Neural cell (in vitro differentiated cells): ENCODE measurements around the gene TMEM132A. TPM values are rescaled to one million over a fixed set of nuclear protein-coding genes. Genes with fewer than 3 reads are reported as not detected.

Experiments used
- H2AFZ ChIP-seq: fragments of 200-600, 300-800 bp; sonication (generic), shearing (Covaris generic); 2 replicates; pipeline ENCODE4 v1.6.0; 2014; ENCODE audit warnings: low read depth, mild to moderate bottlenecking, antibody characterized with exemption, low read length, moderate library complexity
- H3F3A ChIP-seq: fragments of 200-600 bp; shearing (Covaris generic); 2 replicates; pipeline ENCODE4 v1.6.1; 2016; ENCODE audit warnings: mild to moderate bottlenecking, moderate library complexity, mixed read lengths, antibody characterized with exemption, low read length; ENCODE audit not compliant: insufficient read depth, poor library complexity, severe bottlenecking
- H3K27ac ChIP-seq: fragments of 200-600, 300-800 bp; sonication (generic), shearing (Covaris generic); 2 replicates; pipeline ENCODE4 v1.5.1; 2014; ENCODE audit warnings: mild to moderate bottlenecking, low read length, moderate library complexity
- H3K27me3 ChIP-seq: fragments of 300-800, 200-600 bp; sonication (generic), shearing (Covaris generic); 2 replicates; pipeline ENCODE4 v1.6.0; 2014; ENCODE audit warnings: mild to moderate bottlenecking, low read depth, low read length, moderate library complexity; ENCODE audit not compliant: insufficient read depth
- H3K36me3 ChIP-seq: fragments of 300-800, 200-600 bp; sonication (generic), shearing (Covaris generic); 2 replicates; pipeline ENCODE4 v1.5.1; 2014; ENCODE audit warnings: mild to moderate bottlenecking, antibody characterized with exemption, low read length, moderate library complexity; ENCODE audit not compliant: insufficient read depth
- H3K4me2 ChIP-seq: fragments of 300-800, 200-600 bp; sonication (generic), shearing (Covaris generic); 2 replicates; pipeline ENCODE4 v1.6.0; 2014; ENCODE audit warnings: mild to moderate bottlenecking, low read length
- H3K4me3 ChIP-seq: fragments of 300-800, 200-600 bp; sonication (generic), shearing (Covaris generic); 2 replicates; pipeline ENCODE4 v1.5.1; 2014; ENCODE audit warnings: mild to moderate bottlenecking, low read length, moderate library complexity
- H3K79me2 ChIP-seq: fragments of 200-600 bp; shearing (Covaris generic); replicated peaks from 2 replicates; pipeline ENCODE4 v1.6.0; 2014; ENCODE audit warnings: mild to moderate bottlenecking, low read length, moderate library complexity; ENCODE audit not compliant: insufficient read depth
- H3K9ac ChIP-seq: fragments of 300-800, 200-600 bp; sonication (generic), shearing (Covaris generic); 2 replicates; pipeline ENCODE4 v1.6.1; 2016; ENCODE audit warnings: mild to moderate bottlenecking, low read length, mixed read lengths
- H3K9me2 ChIP-seq: fragments of 200-600 bp; shearing (Covaris generic); 2 replicates; pipeline ENCODE4 v1.6.1; 2016; ENCODE audit warnings: mild to moderate bottlenecking, low read length, mixed read lengths; ENCODE audit not compliant: insufficient read depth
- H3K9me3 ChIP-seq: fragments of 200-600, 300-800 bp; sonication (generic), shearing (Covaris generic); 2 replicates; pipeline ENCODE4 v1.6.1; 2016; ENCODE audit warnings: mild to moderate bottlenecking, mixed run types, low read length, moderate library complexity, mixed read lengths
- H4K20me1 ChIP-seq: fragments of 200-600 bp; shearing (Covaris generic); 2 replicates; pipeline ENCODE4 v1.6.1; 2016; ENCODE audit warnings: mild to moderate bottlenecking, mixed run types; ENCODE audit not compliant: insufficient read depth
- CTCF ChIP-seq: fragments of 450-650 bp; IDR thresholded peaks from 2 replicates; pipeline ENCODE4 v1.5.1; 2014; ENCODE audit warnings: antibody characterized with exemption, mild to moderate bottlenecking, moderate library complexity; ENCODE audit not compliant: poor library complexity, severe bottlenecking
- EP300 ChIP-seq: fragments of 450-650 bp; conservative IDR thresholded peaks from 2 replicates; pipeline ENCODE4 v1.6.1; 2014; ENCODE audit warnings: antibody characterized with exemption, mild to moderate bottlenecking, moderate library complexity; ENCODE audit not compliant: poor library complexity, severe bottlenecking
- EZH2 ChIP-seq: fragments of 200-600, 300-800 bp; shearing (Covaris generic), sonication (generic); IDR thresholded peaks from 2 replicates; pipeline ENCODE4 v1.6.1; 2014; ENCODE audit warnings: antibody characterized with exemption, low read length, borderline replicate concordance, mild to moderate bottlenecking; ENCODE audit not compliant: insufficient read depth, poor library complexity, severe bottlenecking
- MXI1 ChIP-seq: fragments of 450-650 bp; conservative IDR thresholded peaks from 2 replicates; pipeline ENCODE4 v1.6.1; 2014; ENCODE audit warnings: antibody characterized with exemption, mild to moderate bottlenecking; ENCODE audit not compliant: poor library complexity, severe bottlenecking
- POLR2AphosphoS5 ChIP-seq: IDR thresholded peaks from 2 replicates; pipeline ENCODE4 v1.6.1; 2012
- RAD21 ChIP-seq: fragments of 450-650 bp; conservative IDR thresholded peaks from 2 replicates; pipeline ENCODE4 v1.6.1; 2014; ENCODE audit warnings: antibody characterized with exemption, mild to moderate bottlenecking, moderate library complexity
- SMC3 ChIP-seq: fragments of 450-650 bp; conservative IDR thresholded peaks from 2 replicates; pipeline ENCODE4 v1.6.1; 2014; ENCODE audit warnings: antibody characterized with exemption, mild to moderate bottlenecking, moderate library complexity; ENCODE audit not compliant: poor library complexity
- TAF1 ChIP-seq: IDR thresholded peaks from 2 replicates; pipeline ENCODE4 v1.6.1; 2012; ENCODE audit warnings: low read depth
- polyA plus RNA-seq: library from polyadenylated mRNA; depleted of rRNA; stranded (reverse); fragments of >200 nt; gene quantifications from 2 replicates; pipeline ENCODE4 v1.2.3, GENCODE V29; 2014
- TF ChIP-seq, protein P1 (sequence below): IDR thresholded peaks from 2 replicates; pipeline ENCODE4 v1.6.1; 2012; ENCODE audit warnings: borderline replicate concordance

Gene TMEM132A
- polyA plus RNA-seq, 1 donor from 2014 or later, result 215 TPM

- Histone ChIP-seq H3K27ac (no peak overlapping the region), H3K9ac (no peak overlapping the region), H3K4me3 (no peak overlapping the region), H4K20me1 (no peaks in the 10 kb centered on the region), H3K4me2 (no peak overlapping the region), H3K27me3 (no peaks in the 10 kb centered on the region), H2AFZ (no peak overlapping the region), H3K79me2 (no peaks in the 10 kb centered on the region), H3K9me3 (no peaks in the 10 kb centered on the region), H3K9me2 (no peaks in the 10 kb centered on the region), H3K36me3 (no peaks in the 10 kb centered on the region), H3F3A (no peaks in the 10 kb centered on the region)
- no peak for TF ChIP-seq SMC3
- TF ChIP-seq, protein P1, sequence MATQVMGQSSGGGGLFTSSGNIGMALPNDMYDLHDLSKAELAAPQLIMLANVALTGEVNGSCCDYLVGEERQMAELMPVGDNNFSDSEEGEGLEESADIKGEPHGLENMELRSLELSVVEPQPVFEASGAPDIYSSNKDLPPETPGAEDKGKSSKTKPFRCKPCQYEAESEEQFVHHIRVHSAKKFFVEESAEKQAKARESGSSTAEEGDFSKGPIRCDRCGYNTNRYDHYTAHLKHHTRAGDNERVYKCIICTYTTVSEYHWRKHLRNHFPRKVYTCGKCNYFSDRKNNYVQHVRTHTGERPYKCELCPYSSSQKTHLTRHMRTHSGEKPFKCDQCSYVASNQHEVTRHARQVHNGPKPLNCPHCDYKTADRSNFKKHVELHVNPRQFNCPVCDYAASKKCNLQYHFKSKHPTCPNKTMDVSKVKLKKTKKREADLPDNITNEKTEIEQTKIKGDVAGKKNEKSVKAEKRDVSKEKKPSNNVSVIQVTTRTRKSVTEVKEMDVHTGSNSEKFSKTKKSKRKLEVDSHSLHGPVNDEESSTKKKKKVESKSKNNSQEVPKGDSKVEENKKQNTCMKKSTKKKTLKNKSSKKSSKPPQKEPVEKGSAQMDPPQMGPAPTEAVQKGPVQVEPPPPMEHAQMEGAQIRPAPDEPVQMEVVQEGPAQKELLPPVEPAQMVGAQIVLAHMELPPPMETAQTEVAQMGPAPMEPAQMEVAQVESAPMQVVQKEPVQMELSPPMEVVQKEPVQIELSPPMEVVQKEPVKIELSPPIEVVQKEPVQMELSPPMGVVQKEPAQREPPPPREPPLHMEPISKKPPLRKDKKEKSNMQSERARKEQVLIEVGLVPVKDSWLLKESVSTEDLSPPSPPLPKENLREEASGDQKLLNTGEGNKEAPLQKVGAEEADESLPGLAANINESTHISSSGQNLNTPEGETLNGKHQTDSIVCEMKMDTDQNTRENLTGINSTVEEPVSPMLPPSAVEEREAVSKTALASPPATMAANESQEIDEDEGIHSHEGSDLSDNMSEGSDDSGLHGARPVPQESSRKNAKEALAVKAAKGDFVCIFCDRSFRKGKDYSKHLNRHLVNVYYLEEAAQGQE, result no peak
- no peak for TF ChIP-seq MXI1
- no peak for TF ChIP-seq POLR2AphosphoS5
- no peak for TF ChIP-seq EZH2
- TF ChIP-seq TAF1, result no peak
- TF ChIP-seq CTCF, result no peak
- TF ChIP-seq EP300, result no peak
- no peak for TF ChIP-seq RAD21
These were observed 45.2 kb upstream of the TMEM132A start for GRCh38 chr11:60879104-60879503.

GRCh38 chr11:60879971-60880588 is 44.2 kb upstream of the TMEM132A start:
- TF ChIP-seq MXI1, result no peak
- no peak for TF ChIP-seq SMC3
- TF ChIP-seq, protein P1, result no peak
- no peak for TF ChIP-seq TAF1
- TF ChIP-seq RAD21, result no peak
- no peak for TF ChIP-seq EP300
- no peak for TF ChIP-seq EZH2
- no peak for TF ChIP-seq CTCF
- no peak for TF ChIP-seq POLR2AphosphoS5
- Histone ChIP-seq H3K9me3 (no peaks in the 10 kb centered on the region), H3K9me2 (no peaks in the 10 kb centered on the region), H3K79me2 (no peaks in the 10 kb centered on the region), H3K27me3 (no peaks in the 10 kb centered on the region), H3K27ac (no peak overlapping the region), H3K4me3 (no peak overlapping the region), H3K9ac (no peak overlapping the region), H3K4me2 (no peak overlapping the region), H2AFZ (no peak overlapping the region), H3K36me3 (no peaks in the 10 kb centered on the region), H4K20me1 (no peaks in the 10 kb centered on the region), H3F3A (no peaks in the 10 kb centered on the region)
